Endothelial cell of umbilical vein (primary cell): ENCODE results near the gene PKHD1.

Source experiments
- CTCF ChIP-seq, 2 donors: IDR thresholded peaks; 1 replicate in 1 of 2; 2 replicates in 1 of 2; pipeline ENCODE4 v1.5.1; 2011; ENCODE audit warnings: low read length in 2 of 2, mild to moderate bottlenecking in 2 of 2, moderate library complexity in 2 of 2, control low read depth in 1 of 2, inconsistent platforms in 1 of 2, low read depth in 1 of 2; ENCODE audit not compliant: insufficient read depth in 1 of 2; ENCODE audit errors: extremely low read depth in 1 of 2
- EZH2 ChIP-seq: IDR thresholded peaks from 2 replicates; pipeline ENCODE4 v1.6.1; 2012; ENCODE audit warnings: borderline replicate concordance, low read depth, mild to moderate bottlenecking, moderate library complexity, low read length, inconsistent platforms; ENCODE audit not compliant: severe bottlenecking
- GATA2 ChIP-seq: IDR thresholded peaks from 2 replicates; pipeline ENCODE4 v1.7.0; 2011; ENCODE audit warnings: low read depth, mild to moderate bottlenecking, moderate library complexity, mixed read lengths, low read length; ENCODE audit not compliant: insufficient read length, insufficient read depth
- JUN ChIP-seq: IDR thresholded peaks from 2 replicates; pipeline ENCODE4 v1.6.1; 2011; ENCODE audit warnings: borderline replicate concordance, low read depth; ENCODE audit not compliant: insufficient read length, insufficient read depth
- MAX ChIP-seq: IDR thresholded peaks from 2 replicates; pipeline ENCODE4 v1.6.1; 2011; ENCODE audit not compliant: insufficient read depth, insufficient read length
- POLR2A ChIP-seq: IDR thresholded peaks from 2 replicates; pipeline ENCODE4 v1.6.1; 2012; ENCODE audit warnings: low read depth, mild to moderate bottlenecking, control low read depth, low read length
- POLR2AphosphoS5 ChIP-seq: IDR thresholded peaks from 2 replicates; pipeline ENCODE4 v1.6.1; 2012; ENCODE audit warnings: low read depth, mild to moderate bottlenecking, control low read depth, low read length, moderate library complexity; ENCODE audit not compliant: insufficient read depth

DNA sequence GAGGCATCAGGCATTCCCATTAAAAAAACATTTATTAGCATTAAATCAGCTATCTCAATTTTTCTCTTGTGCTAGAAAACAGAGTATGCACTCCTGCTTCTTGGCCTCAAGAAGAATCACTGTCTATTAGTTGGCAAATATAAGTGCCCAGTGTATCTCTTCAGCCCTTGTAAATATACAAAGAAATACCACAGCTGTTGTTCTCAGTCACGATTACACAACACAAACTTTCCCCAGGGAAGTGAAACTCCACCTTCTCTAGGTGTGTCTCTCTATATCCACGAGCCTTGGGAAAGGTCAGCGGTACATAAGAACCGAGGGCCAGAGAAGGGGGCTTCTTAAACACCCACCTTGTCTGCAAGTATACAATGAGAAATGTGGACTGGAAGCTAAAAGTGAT is 194.7 kb downstream of the PKHD1 start:
- TF ChIP-seq JUN (no peak), CTCF (IDR thresholded peaks at IDR 0.05; ENCODE audit: extremely low read depth in 1 of 2, insufficient read depth in 1 of 2, low read depth in 1 of 2, low read length in 2 of 2) (no peak), POLR2A (no peak), EZH2 (no peak), GATA2 (no peak), POLR2AphosphoS5 (no peak), MAX (no peak)
